ENCODE results near the gene SECTM1. TPM values are rescaled to one million over a fixed set of nuclear protein-coding genes. Genes with fewer than 3 reads are reported as not detected.

Gene SECTM1
- total and polyA plus RNA-seq, 9 of the 15 experiments (the other 6 are each of a cell fraction or from before 2014, with no cell fraction given): 0.11 to 0.46 (median 0.18) TPM; not detected in 6

GRCh38 chr17:82301916-82302567 lies 31.5 kb downstream of the SECTM1 start:
- H3K9me1 ChIP-seq (ENCODE audit: control insufficient read depth, insufficient read depth, low read length): no peaks in the 10 kb centered on the region
- H3K4me3 ChIP-seq: no peak overlapping the region
- POLR2A ChIA-PET: interaction anchor here (0.9 to 1.7 kb wide), 4 partner anchors 10 to 43 kb away, joined by 3 to 6 read pairs (median 4); no protein-coding TSS in a partner anchor
- H4K20me1 ChIP-seq (replicated peaks; ENCODE audit: control insufficient read depth, insufficient read depth, low read length): no peaks in the 10 kb centered on the region
- DNase-seq (ENCODE audit: extremely low read depth in 1 of 4, low spot score in 3 of 4): peak in 1 of 4 experiments; percentile 31
- no peak for ATAC-seq
- CTCF ChIA-PET (ENCODE audit: low intra/inter-chr PET ratio): no interaction called here
- peak overlapping the region; percentile 54 for H2AFZ ChIP-seq (ENCODE audit: low read depth, low read length)
- no peaks in the 10 kb centered on the region for H3K36me3 ChIP-seq (ENCODE audit: control insufficient read depth, insufficient read depth, low read length)
- no peak for FAIRE-seq
- intact Hi-C loops (cut with micrococcal nuclease): no loop called here
- no peak overlapping the region for H3K27ac ChIP-seq (ENCODE audit: extremely low read depth, low read depth, low read length)
- WGBS (ENCODE audit: insufficient coverage, low coverage, missing lambda C conversion rate): 45% methylated on average over 17 of the region's 23 CpGs
- BruUV-seq (replicated peaks): no TSS peak
- TF ChIP-seq KDM5B (IDR thresholded peaks at IDR 0.05; ENCODE audit: insufficient replicate concordance, low read depth, low read length): peak; percentile 6
- peak; percentile 74 for TF ChIP-seq EGR1 (conservative IDR thresholded peaks at IDR 0.05)
- TF ChIP-seq NFE2L1 (tag; IDR thresholded peaks at IDR 0.05; ENCODE audit: borderline replicate concordance, low read depth): no peak
- TF ChIP-seq ZFX (CRISPR knock-in tag; IDR thresholded peaks at IDR 0.05): peak; percentile 35
- peaks cover 50 to 82% of the 10 kb centered on the region in 2 experiments for H3K4me1 ChIP-seq (replicated peaks in 1 of 2; ENCODE audit: control insufficient read depth in 2 of 2, insufficient read depth in 2 of 2, low read length in 2 of 2)
- peak overlapping the region in 1 of 2 experiments; percentile 70; a peak in 3 of 4 replicates for H3K9ac ChIP-seq (ENCODE audit: insufficient read depth in 1 of 2, low read depth in 2 of 2, low read length in 2 of 2)
- H3K79me2 ChIP-seq (ENCODE audit: control insufficient read depth, insufficient read depth, low read length): no peaks in the 10 kb centered on the region
- H3K9me3 ChIP-seq (replicated peaks; ENCODE audit: control insufficient read depth, insufficient read depth, low read depth, low read length): no peaks in the 10 kb centered on the region
- H3K27me3 ChIP-seq (ENCODE audit: control insufficient read depth in 2 of 2, insufficient read depth in 2 of 2, low read length in 2 of 2): no peaks in the 10 kb centered on the region
- no peak overlapping the region for H3K4me2 ChIP-seq (ENCODE audit: insufficient read depth, low read length)
- in situ Hi-C loops (cut with MboI): no loop called here
